ENCODE results near the gene TBRG4.

- TF ChIP-seq CTCF (IDR thresholded peaks at IDR 0.05) (no peak), POLR2AphosphoS5 (IDR thresholded peaks at IDR 0.05) (no peak), POLR2A (IDR thresholded peaks at IDR 0.05) (no peak)
Observed at GRCh38 chr7:45119550-45119949, 8.1 kb upstream of the TBRG4 start.
